ENCODE measurements around the gene LRRC23. TPM values are rescaled to one million over a fixed set of nuclear protein-coding genes. Genes with fewer than 3 reads are reported as not detected.

Gene LRRC23
- total RNA-seq, 1 experiment from 2014 or later, result 8.0 TPM

- Histone ChIP-seq H3K79me2 (ENCODE audit: insufficient read depth, low read length) (no peaks in the 10 kb centered on the region), H3K9ac (ENCODE audit: low read length) (no peak overlapping the region), H3K4me3 (replicated peaks in 1 of 2; ENCODE audit: low read depth in 1 of 2, low read length in 2 of 2) (no peak overlapping the region), H3K4me2 (ENCODE audit: low read length) (no peak overlapping the region), H3K9me2 (ENCODE audit: insufficient read depth) (no peaks in the 10 kb centered on the region), H4K20me1 (ENCODE audit: insufficient read depth) (no peaks in the 10 kb centered on the region), H2AFZ (ENCODE audit: low read depth, low read length, poor library complexity, severe bottlenecking) (no peak overlapping the region), H3K27me3 (ENCODE audit: insufficient read depth, low read length) (no peaks in the 10 kb centered on the region), H3K36me3 (ENCODE audit: control insufficient read depth in 1 of 2, insufficient read depth in 2 of 2, low read length in 2 of 2) (no peaks in the 10 kb centered on the region), H3K9me3 (ENCODE audit: control insufficient read depth in 1 of 2, insufficient read depth in 1 of 2, low read depth in 1 of 2, low read length in 2 of 2) (no peaks in the 10 kb centered on the region), H3K27ac (ENCODE audit: low read depth, low read length) (no peak overlapping the region), H3K4me1 (ENCODE audit: control insufficient read depth in 1 of 2, insufficient read depth in 2 of 2, low read length in 2 of 2) (peaks cover 8 to 11% of the 10 kb centered on the region in 2 experiments)
- ATAC-seq (no peak), DNase-seq (ENCODE audit: low read depth, low spot score) (no peak)
- intact Hi-C loops (cut with micrococcal nuclease), result no loop called here
- TF ChIP-seq EGR1 (IDR thresholded peaks at IDR 0.05; ENCODE audit: low read depth) (no peak), SIN3A (IDR thresholded peaks at IDR 0.05; ENCODE audit: low read depth) (no peak), FOSL1 (IDR thresholded peaks at IDR 0.05; ENCODE audit: low read depth) (no peak), SP1 (IDR thresholded peaks at IDR 0.05; ENCODE audit: low read depth) (no peak), SRF (IDR thresholded peaks at IDR 0.05; ENCODE audit: low read depth) (no peak), ZNF274 (IDR thresholded peaks at IDR 0.05; ENCODE audit: low read depth, low read length) (no peak), ZFX (IDR thresholded peaks at IDR 0.05) (no peak), EZH2phosphoT487 (IDR thresholded peaks at IDR 0.05; ENCODE audit: borderline replicate concordance) (no peak), ELF1 (IDR thresholded peaks at IDR 0.05; ENCODE audit: borderline replicate concordance, low read depth) (no peak), POLR2AphosphoS5 (IDR thresholded peaks at IDR 0.05; ENCODE audit: low read depth, low read length) (no peak), CEBPB (IDR thresholded peaks at IDR 0.05; ENCODE audit: low read depth) (no peak)
- TF ChIP-seq, protein P1, sequence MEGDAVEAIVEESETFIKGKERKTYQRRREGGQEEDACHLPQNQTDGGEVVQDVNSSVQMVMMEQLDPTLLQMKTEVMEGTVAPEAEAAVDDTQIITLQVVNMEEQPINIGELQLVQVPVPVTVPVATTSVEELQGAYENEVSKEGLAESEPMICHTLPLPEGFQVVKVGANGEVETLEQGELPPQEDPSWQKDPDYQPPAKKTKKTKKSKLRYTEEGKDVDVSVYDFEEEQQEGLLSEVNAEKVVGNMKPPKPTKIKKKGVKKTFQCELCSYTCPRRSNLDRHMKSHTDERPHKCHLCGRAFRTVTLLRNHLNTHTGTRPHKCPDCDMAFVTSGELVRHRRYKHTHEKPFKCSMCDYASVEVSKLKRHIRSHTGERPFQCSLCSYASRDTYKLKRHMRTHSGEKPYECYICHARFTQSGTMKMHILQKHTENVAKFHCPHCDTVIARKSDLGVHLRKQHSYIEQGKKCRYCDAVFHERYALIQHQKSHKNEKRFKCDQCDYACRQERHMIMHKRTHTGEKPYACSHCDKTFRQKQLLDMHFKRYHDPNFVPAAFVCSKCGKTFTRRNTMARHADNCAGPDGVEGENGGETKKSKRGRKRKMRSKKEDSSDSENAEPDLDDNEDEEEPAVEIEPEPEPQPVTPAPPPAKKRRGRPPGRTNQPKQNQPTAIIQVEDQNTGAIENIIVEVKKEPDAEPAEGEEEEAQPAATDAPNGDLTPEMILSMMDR (IDR thresholded peaks at IDR 0.05 in 2 of 3, conservative IDR thresholded peaks at IDR 0.05 in 1 of 3; ENCODE audit: borderline replicate concordance in 1 of 3, insufficient read depth in 1 of 3, low read depth in 2 of 3, low read length in 2 of 3), result no peak
- no TSS peak for BruUV-seq (replicated peaks)
- ChIA-PET RAD21 (ENCODE audit: low non-redundant PET in 1 of 2, low total read pairs in 2 of 2, uncharacterized antibody in 2 of 2, unreplicated experiment in 2 of 2) (no interaction called here), CTCF (no interaction called here), POLR2A (interaction anchor here (1.2 kb wide), 1 partner anchor 11 kb away, joined by 5 read pairs; the partner anchor contains the start of genes C12orf57 and RNU7-1)
Observed at GRCh38 chr12:6955108-6956020, 50.7 kb downstream of the LRRC23 start.

Measured in HCT116 (cell line).